LNCaP clone FGC (cell line): ENCODE measurements around the gene FBXO45.
"Not testable (repeated sequence)": the region's sequence is repeated elsewhere in the genome, so short reads cannot be mapped to it uniquely, and the experiment has no call there.

Experiments
- DNase-seq: peaks from one replicate; pipeline ENCODE4 v3.0.0-alpha.2; 2011; ENCODE audit warnings: low read depth
- H3K4me3 ChIP-seq: 2 replicates; pipeline ENCODE4 v1.5.1; 2011; ENCODE audit warnings: mild to moderate bottlenecking, low read depth, low read length, control low read depth
- CTCF ChIP-seq: IDR thresholded peaks from 2 replicates; pipeline ENCODE4 v1.5.1; 2012; ENCODE audit warnings: mild to moderate bottlenecking; ENCODE audit not compliant: control insufficient read depth, insufficient read depth; ENCODE audit errors: extremely low read depth

The FBXO45 gene

GRCh38 chr3:196603683-196604082 is 35.2 kb downstream of the FBXO45 start:
- H3K4me3 ChIP-seq: no peak overlapping the region
- TF ChIP-seq CTCF: no peak
- DNase-seq: peak; percentile 41

GRCh38 chr3:196604548-196604947 is 36.1 kb downstream of the FBXO45 start:
- H3K4me3 ChIP-seq: no peak overlapping the region
- TF ChIP-seq CTCF: no peak
- no peak for DNase-seq

- TF ChIP-seq CTCF: no peak
- H3K4me3 ChIP-seq: no peak overlapping the region
- DNase-seq: no peak
These were observed 40.2 kb downstream of the FBXO45 start for GRCh38 chr3:196608693-196609092.

GRCh38 chr3:196609343-196609775 is 40.9 kb downstream of the FBXO45 start:
- peak; percentile 19 for DNase-seq
- TF ChIP-seq CTCF: peak; percentile 81
- no peak overlapping the region for H3K4me3 ChIP-seq

GRCh38 chr3:196609805-196610515 is 41.5 kb downstream of the FBXO45 start:
- H3K4me3 ChIP-seq: no peak overlapping the region
- no peak for TF ChIP-seq CTCF
- no peak for DNase-seq

GRCh38 chr3:196611761-196612483 is 43.5 kb downstream of the FBXO45 start:
- H3K4me3 ChIP-seq: no peak overlapping the region
- TF ChIP-seq CTCF: no peak
- no peak for DNase-seq

- DNase-seq, H3K4me3 ChIP-seq: not testable (repeated sequence)
These were observed 46.8 kb downstream of the FBXO45 start for GRCh38 chr3:196615234-196615633.
